Thymus (tissue), 11 donors: Measurements from ENCODE around the gene UBE2L6. TPM values are rescaled to one million over a fixed set of nuclear protein-coding genes. Genes with fewer than 3 reads are reported as not detected.
"Not testable (repeated sequence)": the region's sequence is repeated elsewhere in the genome, so short reads cannot be mapped to it uniquely, and the experiment has no call there.

ENCODE experiments used
- DNase-seq, 9 donors: peaks; one replicate each; pipeline ENCODE4 v3.0.0-alpha.2; 2013; ENCODE audit warnings: low spot score in 9 of 9, low read depth in 6 of 9, missing footprints in 1 of 9
- H3K27ac ChIP-seq, 2 donors: one replicate each; pipeline ENCODE4 v1.5.1; 2013; ENCODE audit warnings: control low read depth in 1 of 2, low read depth in 1 of 2, low read length in 1 of 2, mild to moderate bottlenecking in 1 of 2, moderate library complexity in 1 of 2
- H3K27me3 ChIP-seq, 2 donors: one replicate each; pipeline ENCODE4 v1.5.1; 2013; ENCODE audit warnings: low read length in 1 of 2; ENCODE audit not compliant: control insufficient read depth in 2 of 2, insufficient read depth in 1 of 2
- H3K36me3 ChIP-seq, 2 donors: one replicate each; pipeline ENCODE4 v1.5.1; 2013; ENCODE audit warnings: low read length in 1 of 2, mild to moderate bottlenecking in 1 of 2, moderate library complexity in 1 of 2; ENCODE audit not compliant: control insufficient read depth in 2 of 2, insufficient read depth in 2 of 2
- H3K4me1 ChIP-seq, 2 donors: one replicate each; pipeline ENCODE4 v1.5.1; 2013; ENCODE audit warnings: low read length in 2 of 2; ENCODE audit not compliant: control insufficient read depth in 2 of 2, insufficient read depth in 2 of 2
- H3K4me3 ChIP-seq, 2 donors: one replicate each; pipeline ENCODE4 v1.5.1; 2013; ENCODE audit warnings: low read length in 2 of 2, control low read depth in 1 of 2, mild to moderate bottlenecking in 1 of 2
- H3K9me3 ChIP-seq, 2 donors: one replicate each; pipeline ENCODE4 v1.5.1; 2013; ENCODE audit warnings: low read length in 1 of 2, mild to moderate bottlenecking in 1 of 2; ENCODE audit not compliant: control insufficient read depth in 2 of 2, insufficient read depth in 1 of 2
- WGBS: extraction: QIAGEN DNeasy Blood & Tissue Kit; methylation state at CpG from one replicate; pipeline ENCODE4 v1.1.7; 2013; 5-methylcytosine and 5-hydroxymethylcytosine counted together
- polyA plus RNA-seq: library from polyadenylated mRNA; stranded (reverse); fragments of 200-250 nt; gene quantifications from one replicate; pipeline ENCODE4 v1.2.3, GENCODE V29; 2013
- total RNA-seq: library from RNA; stranded (reverse); fragments of 120-200 nt; gene quantifications from one replicate; pipeline ENCODE4 v1.2.4, GENCODE V29; 2013
- donor health status: healthy.

The UBE2L6 gene
- total and polyA plus RNA-seq, 2 donors = 98.7 to 119 TPM

DNA sequence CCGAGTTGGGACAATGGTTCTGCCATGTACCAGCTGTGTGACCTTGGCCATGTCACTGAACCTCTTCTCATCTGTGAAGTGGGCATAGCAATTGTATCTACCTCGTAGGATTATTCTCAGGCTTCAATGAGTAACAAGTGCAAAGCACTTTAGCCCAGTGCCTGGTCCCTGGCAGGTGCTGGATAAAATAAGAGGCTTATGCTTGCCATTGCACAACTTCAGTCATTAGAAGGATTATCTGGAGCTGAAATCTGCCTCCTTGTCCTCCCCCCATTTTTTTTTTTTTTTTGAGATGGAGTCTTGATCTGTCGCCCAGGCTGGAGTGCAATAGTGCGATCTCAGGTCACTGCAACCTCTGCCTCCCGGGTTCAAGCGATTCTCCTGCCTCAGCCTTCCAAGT, 22.9 kb downstream of the UBE2L6 start:
- H3K4me1 ChIP-seq = no peaks in the 10 kb centered on the region
- WGBS = 94% methylated on average over 6 of the region's 6 CpGs
- no peak for DNase-seq
- H3K4me3 ChIP-seq = no peak overlapping the region
- H3K27ac ChIP-seq = no peak overlapping the region
- H3K27me3 ChIP-seq = no peaks in the 10 kb centered on the region
- no peaks in the 10 kb centered on the region for H3K9me3 ChIP-seq
- peaks cover 14 to 18% of the 10 kb centered on the region in 2 donors for H3K36me3 ChIP-seq

DNA sequence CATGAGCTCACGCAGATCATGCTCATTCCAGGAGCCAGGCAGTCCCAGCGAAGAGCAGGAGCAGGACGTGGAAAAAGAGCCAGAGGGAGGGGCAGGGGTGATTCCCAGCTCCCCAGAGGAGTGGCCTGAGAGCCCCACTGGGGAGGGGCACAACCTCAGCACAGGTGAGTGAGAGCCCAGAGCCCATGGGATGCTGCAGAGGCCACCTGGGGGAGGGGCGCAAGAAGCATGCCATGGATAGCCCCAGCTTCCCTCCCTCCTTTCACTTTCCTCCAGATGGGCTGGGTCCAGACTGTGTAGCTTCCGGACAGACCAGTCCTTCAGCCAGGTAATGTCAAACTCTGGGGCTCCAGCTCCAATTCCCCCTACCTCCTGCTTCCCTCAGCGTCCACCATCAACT, 23.9 kb downstream of the UBE2L6 start:
- 91% methylated on average over 6 of the region's 6 CpGs for WGBS

DNA sequence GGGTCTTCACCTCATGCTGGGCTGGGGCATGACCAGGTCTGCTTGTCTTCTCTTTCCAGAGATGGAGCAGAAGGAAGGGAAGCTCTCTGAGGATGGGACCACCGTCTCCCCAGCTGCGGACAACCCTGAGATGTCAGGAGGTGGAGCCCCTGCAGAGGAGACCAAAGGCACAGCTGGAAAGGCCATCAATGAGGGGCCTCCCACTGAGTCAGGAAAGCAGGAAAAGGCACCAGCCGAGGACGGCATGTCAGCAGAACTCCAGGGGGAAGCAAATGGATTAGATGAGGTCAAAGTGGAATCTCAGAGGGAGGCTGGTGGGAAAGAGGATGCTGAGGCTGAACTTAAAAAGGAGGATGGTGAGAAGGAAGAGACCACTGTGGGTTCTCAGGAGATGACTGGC, 24.9 kb downstream of the UBE2L6 start:
- Histone ChIP-seq H3K36me3 (peaks cover 7 to 10% of the 10 kb centered on the region in 2 donors), H3K4me3 (no peak overlapping the region), H3K9me3 (no peaks in the 10 kb centered on the region), H3K4me1 (no peaks in the 10 kb centered on the region), H3K27ac (no peak overlapping the region), H3K27me3 (no peaks in the 10 kb centered on the region)
- WGBS = 97% methylated on average over 4 of the region's 4 CpGs
- no peak for DNase-seq

More for the DNA sequence above, 23.9 kb downstream of the UBE2L6 start:
- Histone ChIP-seq H3K4me3 (no peak overlapping the region), H3K9me3 (no peaks in the 10 kb centered on the region), H3K36me3 (peaks cover 13 to 14% of the 10 kb centered on the region in 2 donors), H3K4me1 (no peaks in the 10 kb centered on the region), H3K27ac (no peak overlapping the region), H3K27me3 (no peaks in the 10 kb centered on the region)
- DNase-seq = no peak

- Histone ChIP-seq H3K27ac (no peak overlapping the region), H3K9me3 (no peaks in the 10 kb centered on the region), H3K4me3 (no peak overlapping the region), H3K4me1 (no peaks in the 10 kb centered on the region), H3K27me3 (no peaks in the 10 kb centered on the region), H3K36me3 (peaks cover 3 to 4% of the 10 kb centered on the region in 2 donors)
- WGBS = 96% methylated on average over 5 of the region's 5 CpGs
- DNase-seq = no peak
Measured at GRCh38 chr11:57541169-57541568, 26.3 kb downstream of the UBE2L6 start.

DNA sequence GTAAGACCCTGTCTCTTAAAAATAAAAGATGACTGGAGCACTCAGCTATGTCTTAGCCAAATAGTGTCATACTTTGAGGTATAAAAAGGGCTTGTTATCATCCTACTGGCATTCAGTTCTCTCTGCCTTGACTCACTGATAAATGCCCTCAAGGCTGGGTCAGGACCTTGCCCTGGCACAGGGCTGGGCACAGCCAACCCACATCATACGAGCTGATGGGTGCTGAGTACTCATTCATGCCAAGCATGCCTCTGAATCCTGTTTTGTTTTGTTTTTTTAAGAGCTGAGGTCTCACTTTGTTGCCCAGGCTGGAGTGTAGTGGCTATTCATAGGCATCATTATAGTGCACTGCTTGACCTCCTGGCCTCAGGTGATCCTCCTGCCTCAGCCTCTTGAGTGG, 28.1 kb downstream of the UBE2L6 start:
- H3K9me3 ChIP-seq = no peaks in the 10 kb centered on the region
- H3K27ac ChIP-seq = no peak overlapping the region
- H3K4me1 ChIP-seq = no peaks in the 10 kb centered on the region
- no peak overlapping the region for H3K4me3 ChIP-seq
- no peak for DNase-seq
- WGBS = 94% methylated on average over 1 of the region's 1 CpG
- H3K36me3 ChIP-seq = peaks cover 3 to 4% of the 10 kb centered on the region in 2 donors
- H3K27me3 ChIP-seq = no peaks in the 10 kb centered on the region

DNA sequence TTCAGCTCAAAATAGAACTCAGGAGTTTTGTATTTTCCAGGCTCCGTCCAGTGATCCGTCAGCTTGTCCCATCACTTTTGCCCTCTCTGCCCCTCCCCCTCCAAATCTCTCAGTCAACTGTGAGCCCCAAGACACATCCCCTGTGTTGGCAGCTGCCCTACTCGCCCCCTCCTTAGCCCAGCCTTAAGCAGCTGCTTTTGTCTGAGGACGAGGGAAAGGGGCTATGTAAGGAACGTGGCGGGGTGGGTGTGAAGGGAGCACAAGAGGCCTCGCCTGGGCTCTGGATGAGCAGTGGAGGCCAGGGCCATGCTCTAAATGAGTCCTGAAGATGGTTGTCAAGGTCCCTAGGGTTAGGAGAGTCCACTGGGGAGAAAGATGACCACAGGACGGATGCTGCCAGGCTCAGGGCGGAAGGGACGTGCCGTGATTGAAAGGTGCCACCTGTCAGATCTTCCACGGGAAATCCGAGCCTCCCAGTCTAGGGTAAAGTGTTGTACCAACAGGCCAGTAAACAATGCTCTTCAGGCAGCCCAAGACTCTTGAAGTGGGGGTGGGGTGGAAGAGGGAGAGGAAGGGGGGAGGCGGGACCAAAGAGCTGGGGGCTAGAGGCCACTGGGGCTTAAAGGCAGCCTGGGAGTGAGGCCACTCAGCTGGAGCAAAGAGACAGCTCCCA, 30.4 kb downstream of the UBE2L6 start, which contains the start of gene SMTNL1:
TSS of gene SMTNL1 (plus strand) at position 649 of the 673 bp plus-strand sequence. CDS start 5,048 bp downstream, outside the sequence.
- Histone ChIP-seq H3K27me3 (no peaks in the 10 kb centered on the region), H3K9me3 (no peaks in the 10 kb centered on the region), H3K36me3 (peaks cover 3 to 4% of the 10 kb centered on the region in 2 donors), H3K27ac (no peak within 1 kb of the TSS), H3K4me3 (no peak within 1 kb of the TSS), H3K4me1 (no peaks in the 10 kb centered on the region)
- WGBS = 94% methylated on average over 14 of the region's 14 CpGs
- no peak for DNase-seq

- H3K36me3 ChIP-seq, DNase-seq: not testable (repeated sequence)
- 98% methylated on average over 7 of the region's 7 CpGs for WGBS
Measured at GRCh38 chr11:57534449-57534848, 33.0 kb downstream of the UBE2L6 start.

GRCh38 chr11:57530596-57531507, 36.6 kb downstream of the UBE2L6 start, which contains the start of gene TIMM10:
TIMM10 (minus strand) TSS chr11:57530754; CDS start chr11:57530189, 565 bp downstream.
- under 1% methylated on average over 49 of the region's 49 CpGs for WGBS
- H3K27ac ChIP-seq = peak within 1 kb of the TSS; percentile 88 to 89

More at GRCh38 chr11:57534449-57534848, 33.0 kb downstream of the UBE2L6 start:
- H3K27me3 ChIP-seq, H3K27ac ChIP-seq, H3K4me3 ChIP-seq, H3K9me3 ChIP-seq: not testable (repeated sequence)
- H3K4me1 ChIP-seq = peaks cover 7 to 12% of the 10 kb centered on the region in 2 donors

GRCh38 chr11:57530215-57530595, 37.3 kb downstream of the UBE2L6 start:
- H3K4me3 ChIP-seq = peak overlapping the region; percentile 74 to 75
- 3% methylated on average over 17 of the region's 17 CpGs for WGBS
- DNase-seq = no peak

More at GRCh38 chr11:57530596-57531507, 36.6 kb downstream of the UBE2L6 start, which contains the start of gene TIMM10:
- no peaks in the 10 kb centered on the region for H3K9me3 ChIP-seq
- peaks cover 12 to 17% of the 10 kb centered on the region in 2 donors for H3K4me1 ChIP-seq
- H3K4me3 ChIP-seq = peak within 1 kb of the TSS; percentile 74 to 75
- no peaks in the 10 kb centered on the region for H3K27me3 ChIP-seq
- peak; percentile 87 to 99 (median 96) for DNase-seq
- peaks cover 4 to 11% of the 10 kb centered on the region in 2 donors for H3K36me3 ChIP-seq

More at GRCh38 chr11:57530215-57530595, 37.3 kb downstream of the UBE2L6 start:
- peak overlapping the region; percentile 50 to 85 for H3K27ac ChIP-seq
- no peaks in the 10 kb centered on the region for H3K9me3 ChIP-seq
- H3K27me3 ChIP-seq = no peaks in the 10 kb centered on the region
- H3K4me1 ChIP-seq = peaks cover 12 to 17% of the 10 kb centered on the region in 2 donors
- peaks cover 4 to 11% of the 10 kb centered on the region in 2 donors for H3K36me3 ChIP-seq
